HFFc6 (cell line): Measurements from ENCODE around the gene BIN2. TPM values are rescaled to one million over a fixed set of nuclear protein-coding genes. Genes with fewer than 3 reads are reported as not detected.

Experiments
- DNase-seq: peaks from one replicate; pipeline ENCODE4 v3.0.0-alpha.2; 2018
- H3K27ac Mint-ChIP-seq: 2 replicates; pipeline ENCODE4 v1.8.0; 2020; ENCODE audit warnings: mild to moderate bottlenecking, mixed read lengths
- H3K27me3 Mint-ChIP-seq: 2 replicates; pipeline ENCODE4 v1.8.0; 2021; ENCODE audit warnings: mild to moderate bottlenecking, moderate library complexity, mixed read lengths; ENCODE audit not compliant: insufficient read depth
- H3K36me3 Mint-ChIP-seq: 2 replicates; pipeline ENCODE4 v1.8.0; 2021; ENCODE audit warnings: low read depth, mixed read lengths
- H3K4me1 Mint-ChIP-seq: 2 replicates; pipeline ENCODE4 v1.8.0; 2020; ENCODE audit warnings: low read depth, mixed read lengths
- H3K4me3 Mint-ChIP-seq: 2 replicates; pipeline ENCODE4 v1.8.0; 2020; ENCODE audit warnings: mild to moderate bottlenecking, moderate library complexity, mixed read lengths
- H3K9me3 Mint-ChIP-seq: 2 replicates; pipeline ENCODE4 v1.8.0; 2020; ENCODE audit warnings: mild to moderate bottlenecking, mixed read lengths
- long read RNA-seq: library from polyadenylated mRNA; unstranded; transcript quantifications from one replicate; pipeline ENCODE4 v2.0.0, GENCODE V29; 2019
- total RNA-seq, 6 experiments: library from RNA; stranded (reverse); fragmentation: NEBNext Ultra II Directional; extraction: Animal tissue kit (Norgen Biotek cat#: 25700); gene quantifications; 2 replicates in 1 of 6; 3 replicates in 5 of 6; pipeline ENCODE4 v1.2.3, GENCODE V29; 2021
- TF ChIP-seq, protein P1 (sequence below): fragments of 200-600 bp; sonication (generic); IDR thresholded peaks from 2 replicates; pipeline ENCODE4 v1.5.0; 2021; ENCODE audit warnings: antibody characterized with exemption, mild to moderate bottlenecking

Gene BIN2
- not detected for total RNA-seq
- long read RNA-seq, result 0 reads

DNA sequence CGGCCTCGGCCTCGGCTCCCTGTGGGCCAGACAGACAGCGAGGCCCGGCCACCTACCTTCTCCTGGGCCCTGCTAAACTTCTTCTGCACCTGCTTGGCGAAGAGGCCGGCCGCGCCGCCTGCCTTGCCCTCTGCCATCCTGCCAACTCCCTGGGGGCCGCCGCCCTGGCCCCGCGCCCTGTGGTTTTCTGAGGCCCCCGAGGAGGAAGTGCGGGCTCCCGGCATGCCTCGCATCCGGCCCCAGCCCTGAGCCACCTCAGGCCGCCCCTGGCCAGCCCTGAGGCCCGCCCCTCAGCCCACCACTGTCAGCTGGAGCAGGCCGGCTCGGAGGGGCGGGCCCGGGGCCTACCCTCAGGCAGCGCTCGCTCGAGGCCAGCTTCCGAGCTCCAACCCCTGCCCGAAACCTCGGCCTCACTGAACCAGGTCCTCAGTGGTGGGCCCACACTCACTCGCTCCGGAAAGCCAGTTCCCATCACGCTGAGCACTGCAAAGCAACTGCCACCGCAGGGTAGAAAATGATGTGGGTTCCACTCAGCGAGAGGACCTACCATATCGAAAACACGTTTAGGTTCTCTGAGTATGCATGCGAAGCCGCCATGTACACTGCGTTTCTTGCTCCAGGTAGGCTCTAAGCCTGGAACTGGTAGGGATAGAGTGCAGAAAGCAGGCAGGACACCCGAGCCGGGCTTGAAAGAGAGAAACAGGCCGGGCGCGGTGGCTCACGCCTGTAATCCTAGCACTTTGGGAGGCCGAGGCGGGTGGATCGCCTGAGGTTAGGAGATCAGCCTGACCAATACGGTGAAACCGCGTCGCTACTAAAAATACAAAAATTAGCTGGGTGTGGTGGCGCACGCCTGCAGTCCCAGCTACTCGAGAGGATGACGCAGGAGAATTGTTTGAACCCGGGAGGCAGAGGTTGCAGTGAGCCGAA lies at the start of gene BIN2:
TSS of gene BIN2 (minus strand) at position 209 of the 930 bp plus-strand sequence. CDS start at position 137, 72 bp downstream.
- Mint-ChIP-seq H3K27me3 (peaks cover 6% of the 10 kb centered on the region), H3K4me3 (no peak within 1 kb of the TSS), H3K27ac (no peak within 1 kb of the TSS), H3K9me3 (no peaks in the 10 kb centered on the region), H3K4me1 (peaks cover 31% of the 10 kb centered on the region), H3K36me3 (no peaks in the 10 kb centered on the region)
- TF ChIP-seq, protein P1, sequence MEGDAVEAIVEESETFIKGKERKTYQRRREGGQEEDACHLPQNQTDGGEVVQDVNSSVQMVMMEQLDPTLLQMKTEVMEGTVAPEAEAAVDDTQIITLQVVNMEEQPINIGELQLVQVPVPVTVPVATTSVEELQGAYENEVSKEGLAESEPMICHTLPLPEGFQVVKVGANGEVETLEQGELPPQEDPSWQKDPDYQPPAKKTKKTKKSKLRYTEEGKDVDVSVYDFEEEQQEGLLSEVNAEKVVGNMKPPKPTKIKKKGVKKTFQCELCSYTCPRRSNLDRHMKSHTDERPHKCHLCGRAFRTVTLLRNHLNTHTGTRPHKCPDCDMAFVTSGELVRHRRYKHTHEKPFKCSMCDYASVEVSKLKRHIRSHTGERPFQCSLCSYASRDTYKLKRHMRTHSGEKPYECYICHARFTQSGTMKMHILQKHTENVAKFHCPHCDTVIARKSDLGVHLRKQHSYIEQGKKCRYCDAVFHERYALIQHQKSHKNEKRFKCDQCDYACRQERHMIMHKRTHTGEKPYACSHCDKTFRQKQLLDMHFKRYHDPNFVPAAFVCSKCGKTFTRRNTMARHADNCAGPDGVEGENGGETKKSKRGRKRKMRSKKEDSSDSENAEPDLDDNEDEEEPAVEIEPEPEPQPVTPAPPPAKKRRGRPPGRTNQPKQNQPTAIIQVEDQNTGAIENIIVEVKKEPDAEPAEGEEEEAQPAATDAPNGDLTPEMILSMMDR, result no peak
- no peak for DNase-seq

DNA sequence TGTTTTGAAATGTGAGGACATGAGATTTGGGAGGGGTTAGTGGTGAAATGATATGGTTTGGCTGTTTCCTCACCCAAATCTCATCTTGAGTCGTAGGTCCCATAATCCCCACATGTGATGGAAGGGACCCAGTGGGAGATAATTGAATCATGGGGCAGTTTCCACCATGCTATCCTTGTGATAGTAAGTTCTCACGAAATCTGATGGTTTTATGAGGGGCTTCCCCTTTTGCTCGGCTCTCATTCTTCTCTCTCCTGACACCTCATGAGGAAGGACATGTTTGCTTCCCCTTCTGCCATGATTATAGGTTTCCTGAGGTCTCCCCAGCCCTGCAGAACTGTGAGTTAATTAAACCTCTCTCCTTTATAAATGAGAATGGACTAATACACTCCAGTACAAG lies 49.2 kb upstream of the BIN2 start:
- TF ChIP-seq, protein P1, result no peak

DNA sequence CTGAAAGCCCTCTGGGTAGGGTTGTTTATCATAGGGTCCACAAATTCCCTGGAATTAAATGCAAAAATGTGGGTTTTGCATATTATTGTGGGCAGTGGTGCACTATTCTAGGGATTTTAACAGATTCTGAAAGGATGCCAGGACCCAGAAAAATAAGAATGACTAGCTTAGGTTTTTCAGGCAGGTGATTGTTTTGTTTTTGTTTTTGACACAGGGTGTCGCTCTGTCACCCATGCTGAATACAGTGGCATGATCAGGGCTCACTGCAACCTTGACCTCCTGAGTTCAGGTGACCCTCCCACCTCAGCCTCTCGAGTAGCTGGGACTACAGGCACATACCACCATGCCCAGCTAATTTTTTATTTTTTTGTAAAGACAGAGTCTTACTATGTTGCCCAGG lies 48.0 kb upstream of the BIN2 start:
- peaks cover 28% of the 10 kb centered on the region for H3K36me3 Mint-ChIP-seq
- peaks cover 2% of the 10 kb centered on the region; the same call in 1 of the 2 replicates for H3K27me3 Mint-ChIP-seq
- TF ChIP-seq, protein P1, result no peak
- peak overlapping the region; percentile 94 for H3K27ac Mint-ChIP-seq
- DNase-seq, result no peak
- peaks cover 66% of the 10 kb centered on the region for H3K4me1 Mint-ChIP-seq
- H3K4me3 Mint-ChIP-seq, result peak overlapping the region; percentile 70
- no peaks in the 10 kb centered on the region for H3K9me3 Mint-ChIP-seq

More for the DNA sequence above, 49.2 kb upstream of the BIN2 start:
- no peak overlapping the region for H3K4me3 Mint-ChIP-seq
- peaks cover 36% of the 10 kb centered on the region for H3K36me3 Mint-ChIP-seq
- H3K27me3 Mint-ChIP-seq, result peaks cover 2% of the 10 kb centered on the region; the same call in 1 of the 2 replicates
- no peak for DNase-seq
- H3K27ac Mint-ChIP-seq, result peak overlapping the region; percentile 2; the same call in 1 of the 2 replicates
- no peaks in the 10 kb centered on the region for H3K9me3 Mint-ChIP-seq
- H3K4me1 Mint-ChIP-seq, result peaks cover 66% of the 10 kb centered on the region

DNA sequence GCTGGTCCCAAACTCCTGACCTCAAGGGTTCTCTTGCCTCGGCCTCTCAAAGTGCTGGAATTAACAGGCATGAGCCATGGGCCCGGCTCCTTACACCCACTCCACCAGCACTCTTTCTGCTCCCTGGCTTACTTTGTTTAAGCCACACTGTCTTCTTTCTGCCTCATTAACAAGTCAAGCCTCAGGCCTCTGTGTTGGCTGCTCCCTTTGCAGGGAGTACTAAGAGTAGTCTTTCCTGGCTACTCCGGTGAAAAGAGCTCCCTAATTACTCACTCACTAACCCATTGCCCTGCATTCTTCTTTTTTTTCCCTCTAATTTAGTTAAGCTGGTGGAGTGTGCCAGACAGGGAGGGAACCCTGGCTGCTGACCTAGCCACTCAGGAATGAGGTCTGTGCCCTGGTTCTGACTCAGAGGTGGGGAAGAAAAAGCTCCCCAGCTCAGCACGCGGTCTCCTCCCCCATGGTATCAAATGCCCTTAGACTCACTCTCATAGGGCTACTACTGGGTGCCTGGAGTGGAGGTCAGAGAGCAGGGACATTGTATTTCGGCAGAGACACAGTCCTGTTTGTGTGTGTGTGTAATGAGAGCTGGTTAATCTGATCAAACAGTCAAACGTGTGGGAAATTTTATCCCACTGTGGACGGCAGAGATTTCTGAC lies 47.5 kb upstream of the BIN2 start:
- H3K9me3 Mint-ChIP-seq, result no peaks in the 10 kb centered on the region
- DNase-seq, result peak; percentile 97
- H3K27me3 Mint-ChIP-seq, result peaks cover 2% of the 10 kb centered on the region; the same call in 1 of the 2 replicates
- peaks cover 66% of the 10 kb centered on the region for H3K4me1 Mint-ChIP-seq
- H3K36me3 Mint-ChIP-seq, result peaks cover 28% of the 10 kb centered on the region
- H3K4me3 Mint-ChIP-seq, result peak overlapping the region; percentile 70
- peak overlapping the region; percentile 94 for H3K27ac Mint-ChIP-seq
- TF ChIP-seq, protein P1, result no peak

DNA sequence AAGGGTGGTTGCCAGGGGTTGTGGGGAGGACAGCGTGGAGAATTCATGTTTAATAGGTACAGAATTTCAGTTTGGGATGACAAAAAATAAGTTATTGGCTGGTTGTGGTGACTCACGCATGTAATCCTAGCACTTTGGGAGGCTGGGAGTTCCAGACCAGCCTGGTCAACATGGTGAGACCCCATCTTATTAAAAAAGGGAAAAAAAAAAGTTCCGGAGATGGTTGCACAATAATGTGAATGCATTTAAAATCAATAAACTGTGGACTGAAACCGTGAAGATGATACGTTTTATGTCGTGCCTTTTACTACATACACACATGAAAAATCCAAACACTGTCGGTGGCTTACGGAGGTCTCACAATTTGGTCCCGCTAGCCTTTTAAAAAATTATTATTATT lies 46.7 kb upstream of the BIN2 start:
- H3K4me1 Mint-ChIP-seq, result peaks cover 66% of the 10 kb centered on the region
- H3K36me3 Mint-ChIP-seq, result peaks cover 28% of the 10 kb centered on the region

More for the DNA sequence above, 46.7 kb upstream of the BIN2 start:
- H3K9me3 Mint-ChIP-seq, result no peaks in the 10 kb centered on the region
- H3K27me3 Mint-ChIP-seq, result peaks cover 2% of the 10 kb centered on the region; the same call in 1 of the 2 replicates
- TF ChIP-seq, protein P1, result no peak
- no peak overlapping the region for H3K4me3 Mint-ChIP-seq
- DNase-seq, result no peak
- H3K27ac Mint-ChIP-seq, result peak overlapping the region; percentile 67
